ENCODE results near the gene CCDC136. TPM values are rescaled to one million over a fixed set of nuclear protein-coding genes. Genes with fewer than 3 reads are reported as not detected.

CCDC136 gene
- total RNA-seq, 4 donors from 2014 or later, result 20.7 to 36.5 (median 33.7) TPM

DNA sequence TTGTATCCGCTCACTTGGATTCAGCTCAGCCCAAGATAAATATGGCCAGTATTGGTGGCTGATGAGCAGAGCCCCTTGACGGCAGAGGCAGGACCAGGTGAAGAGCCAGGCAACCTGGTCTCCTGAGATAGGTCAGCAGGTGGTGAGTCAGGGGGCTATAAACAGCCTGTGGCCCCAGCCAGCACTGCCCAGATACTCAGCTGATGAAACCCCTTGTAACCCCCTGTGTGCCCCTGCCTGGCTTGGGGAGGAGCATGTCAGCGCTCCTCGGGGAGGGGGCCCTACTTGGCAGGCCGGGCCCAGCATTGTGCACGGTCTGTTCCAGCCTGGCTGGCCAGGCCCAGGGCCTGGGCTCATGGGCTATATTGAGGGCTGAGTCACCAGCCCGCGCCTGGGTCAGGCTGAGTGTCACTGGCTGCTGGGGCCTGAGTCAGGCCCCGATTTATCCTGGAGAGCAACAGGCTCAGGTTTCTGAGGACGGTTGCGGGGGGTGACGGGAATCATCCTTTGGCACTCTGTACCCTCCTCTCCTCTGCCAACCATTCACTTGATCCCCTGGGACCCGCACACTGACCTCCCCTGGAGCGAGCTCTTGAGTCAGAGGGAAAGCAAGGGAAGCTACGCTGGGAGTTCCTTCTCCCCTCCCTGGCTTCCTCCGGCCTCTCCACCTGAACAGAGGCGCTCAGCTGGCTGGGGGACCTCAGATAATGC is 35.6 kb downstream of the CCDC136 start:
- WGBS, result 50% methylated on average over 5 of the region's 17 CpGs
- peak overlapping the region; percentile 97 to 99 (median 98) for H3K27ac ChIP-seq (replicated peaks in 1 of 4)
- intact Hi-C loops (cut with DNase I), result loop anchor here (5.0 kb wide), 1 partner anchor 35 kb away; the partner anchor contains the start of gene CCDC136
- H3K27me3 ChIP-seq, result peaks cover 0 to 4% (median 0%) of the 10 kb centered on the region in 4 donors
- TF ChIP-seq POLR2A (IDR thresholded peaks at IDR 0.05; ENCODE audit: low read depth) (peak; percentile 34), POLR2AphosphoS5 (IDR thresholded peaks at IDR 0.05) (peak; percentile 50 to 72), EP300 (IDR thresholded peaks at IDR 0.05) (no peak)
- TF ChIP-seq, protein P1, sequence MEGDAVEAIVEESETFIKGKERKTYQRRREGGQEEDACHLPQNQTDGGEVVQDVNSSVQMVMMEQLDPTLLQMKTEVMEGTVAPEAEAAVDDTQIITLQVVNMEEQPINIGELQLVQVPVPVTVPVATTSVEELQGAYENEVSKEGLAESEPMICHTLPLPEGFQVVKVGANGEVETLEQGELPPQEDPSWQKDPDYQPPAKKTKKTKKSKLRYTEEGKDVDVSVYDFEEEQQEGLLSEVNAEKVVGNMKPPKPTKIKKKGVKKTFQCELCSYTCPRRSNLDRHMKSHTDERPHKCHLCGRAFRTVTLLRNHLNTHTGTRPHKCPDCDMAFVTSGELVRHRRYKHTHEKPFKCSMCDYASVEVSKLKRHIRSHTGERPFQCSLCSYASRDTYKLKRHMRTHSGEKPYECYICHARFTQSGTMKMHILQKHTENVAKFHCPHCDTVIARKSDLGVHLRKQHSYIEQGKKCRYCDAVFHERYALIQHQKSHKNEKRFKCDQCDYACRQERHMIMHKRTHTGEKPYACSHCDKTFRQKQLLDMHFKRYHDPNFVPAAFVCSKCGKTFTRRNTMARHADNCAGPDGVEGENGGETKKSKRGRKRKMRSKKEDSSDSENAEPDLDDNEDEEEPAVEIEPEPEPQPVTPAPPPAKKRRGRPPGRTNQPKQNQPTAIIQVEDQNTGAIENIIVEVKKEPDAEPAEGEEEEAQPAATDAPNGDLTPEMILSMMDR (IDR thresholded peaks at IDR 0.05), result no peak
- DNase-seq (ENCODE audit: extremely low spot score), result no peak
- H3K4me1 ChIP-seq, result peaks cover 39 to 55% (median 52%) of the 10 kb centered on the region in 4 donors
- H3K36me3 ChIP-seq, result no peaks in the 10 kb centered on the region
- H3K4me3 ChIP-seq, result no peak overlapping the region
- no peaks in the 10 kb centered on the region for H3K9me3 ChIP-seq

DNA sequence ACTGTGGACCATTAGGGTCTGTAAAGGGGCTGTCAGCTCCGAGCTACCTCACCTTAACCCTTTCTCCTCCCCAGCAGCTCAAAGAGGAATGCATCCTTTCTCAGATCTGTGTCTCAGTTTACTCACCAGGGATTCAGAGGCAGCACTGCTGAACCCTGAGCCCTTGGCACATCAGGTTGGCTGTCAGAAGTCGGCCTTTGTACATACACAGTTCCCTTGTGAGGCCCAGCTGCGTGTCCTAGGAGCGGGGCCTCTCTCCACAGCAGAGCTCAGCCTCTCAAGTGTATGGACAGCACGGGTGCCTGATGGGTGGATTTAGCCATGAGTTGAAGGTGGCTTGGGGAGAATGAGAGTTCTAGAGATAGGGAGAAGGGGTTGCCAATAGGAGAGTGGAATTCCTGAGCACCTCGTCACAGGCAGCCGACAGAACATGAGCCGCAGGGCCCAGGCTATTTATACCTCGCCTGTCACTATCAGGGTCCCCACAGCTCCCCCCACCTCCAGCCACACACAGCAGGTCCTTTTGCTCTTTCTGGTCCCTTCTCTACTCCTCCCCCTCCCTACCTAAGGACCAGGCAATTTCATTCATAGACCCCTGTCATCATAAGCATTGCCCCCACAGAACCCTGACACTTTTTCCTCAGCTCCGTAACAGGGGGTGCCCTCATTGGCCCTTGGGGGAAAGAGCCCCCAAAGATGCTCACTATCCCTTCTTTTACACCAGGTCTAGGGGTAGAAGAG is 36.4 kb downstream of the CCDC136 start:
- intact Hi-C loops (cut with DNase I), result loop anchor here (5.0 kb wide), 1 partner anchor 36 kb away; the partner anchor contains the start of gene CCDC136
- Histone ChIP-seq H3K9me3 (no peaks in the 10 kb centered on the region), H3K27me3 (peaks cover 0 to 4% (median 0%) of the 10 kb centered on the region in 4 donors), H3K36me3 (no peaks in the 10 kb centered on the region), H3K27ac (replicated peaks in 1 of 4) (peak overlapping the region; percentile 97 to 99 (median 98)), H3K4me3 (no peak overlapping the region), H3K4me1 (peaks cover 46 to 63% (median 60%) of the 10 kb centered on the region in 4 donors)
- no peak for DNase-seq (ENCODE audit: extremely low spot score)
- 49% methylated on average over 10 of the region's 10 CpGs for WGBS
- TF ChIP-seq EP300 (IDR thresholded peaks at IDR 0.05), result no peak
- TF ChIP-seq POLR2AphosphoS5 (IDR thresholded peaks at IDR 0.05), result peak; percentile 64 to 69
- TF ChIP-seq, protein P1 (IDR thresholded peaks at IDR 0.05), result no peak

DNA sequence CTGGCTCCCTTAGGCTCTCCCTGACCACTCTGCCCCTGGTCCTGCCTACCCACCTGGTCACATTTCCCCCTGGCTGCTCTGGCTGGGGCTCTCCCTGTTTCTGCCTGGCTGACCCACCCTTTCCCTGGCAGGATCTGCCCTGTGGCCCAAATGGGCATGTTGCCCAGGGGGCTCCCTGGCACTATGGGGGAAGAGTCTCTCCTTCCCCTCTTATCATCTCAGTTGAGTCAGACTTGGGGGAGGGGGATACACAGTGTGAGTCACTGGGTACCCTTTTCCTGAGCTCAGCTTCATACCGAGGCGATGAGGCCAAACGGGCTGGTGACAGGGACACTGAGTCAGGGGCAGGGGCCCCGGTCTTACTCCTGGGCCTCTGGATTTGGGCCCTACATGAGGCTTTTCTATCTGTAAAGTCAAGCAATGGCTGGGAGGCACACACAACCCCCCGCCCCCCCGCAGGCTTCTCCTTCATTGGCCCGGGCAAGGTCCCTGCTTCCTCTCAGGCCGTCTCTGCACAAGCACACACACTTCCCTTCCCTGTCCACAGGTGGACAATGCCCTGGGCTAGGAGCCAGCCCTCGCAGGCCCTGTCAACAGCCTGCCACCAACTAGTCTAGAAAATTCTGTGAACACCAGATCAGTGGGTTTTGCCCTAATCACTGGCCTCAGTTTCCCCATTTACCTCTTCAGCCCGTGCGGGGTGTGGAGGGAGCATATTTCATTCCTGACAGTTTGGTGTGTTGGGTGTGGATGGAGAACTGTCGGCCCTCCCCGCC is 37.8 kb downstream of the CCDC136 start:
- H3K9me3 ChIP-seq, result no peaks in the 10 kb centered on the region
- peaks cover 57 to 77% (median 74%) of the 10 kb centered on the region in 4 donors for H3K4me1 ChIP-seq
- peak overlapping the region; percentile 79 to 86 (median 82) for H3K4me3 ChIP-seq
- no peak for DNase-seq (ENCODE audit: extremely low spot score)
- H3K27me3 ChIP-seq, result peaks cover 0 to 4% (median 0%) of the 10 kb centered on the region in 4 donors
- H3K27ac ChIP-seq (replicated peaks in 1 of 4), result peak overlapping the region; percentile 97 to 99 (median 98)
- TF ChIP-seq, protein P1 (IDR thresholded peaks at IDR 0.05), result no peak
- TF ChIP-seq EP300 (IDR thresholded peaks at IDR 0.05), result no peak
- no peak for TF ChIP-seq POLR2AphosphoS5 (IDR thresholded peaks at IDR 0.05)
- TF ChIP-seq POLR2A (IDR thresholded peaks at IDR 0.05; ENCODE audit: low read depth), result no peak
- intact Hi-C loops (cut with DNase I), result loop anchor here (5.0 kb wide), 2 partner anchors 37 to 67 kb away; partner anchors contain the start of gene CCDC136
- 25% methylated on average over 11 of the region's 13 CpGs for WGBS
- no peaks in the 10 kb centered on the region for H3K36me3 ChIP-seq

All from esophagus muscularis mucosa (tissue), 4 donors.